Measurements from ENCODE around the gene ADAMTS18. TPM values are rescaled to one million over a fixed set of nuclear protein-coding genes. Genes with fewer than 3 reads are reported as not detected.

Gene ADAMTS18
- total and polyA plus RNA-seq, 9 donors = 0.05 to 2.3 (median 0.79) TPM; not detected in 1

DNA sequence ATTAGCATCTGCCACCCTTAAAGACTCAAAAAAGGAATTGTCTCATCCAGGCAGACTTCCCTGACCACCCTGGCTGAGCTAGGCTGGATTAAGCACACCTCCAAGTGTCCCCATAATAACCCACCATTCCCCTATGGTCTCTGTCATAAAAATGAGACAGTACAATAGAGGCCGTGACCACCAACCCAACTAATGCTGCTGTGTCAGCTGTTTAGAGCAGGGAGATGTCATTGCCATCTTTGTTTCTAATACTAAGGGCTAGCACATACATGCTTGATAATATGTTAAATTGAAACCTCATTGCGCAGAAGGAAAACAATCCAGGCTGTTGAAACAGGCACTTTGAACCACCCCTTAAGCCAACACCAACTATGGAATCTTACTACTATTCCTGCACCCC is 7.2 kb upstream of the ADAMTS18 start:
- Histone ChIP-seq H3K27ac (no peak overlapping the region), H3K27me3 (no peaks in the 10 kb centered on the region), H3K9me3 (no peaks in the 10 kb centered on the region), H3K36me3 (no peaks in the 10 kb centered on the region), H3K4me1 (ENCODE audit: insufficient read depth) (no peaks in the 10 kb centered on the region), H3K4me3 (no peak overlapping the region)
- TF ChIP-seq EP300 (IDR thresholded peaks at IDR 0.05) (no peak), POLR2A (IDR thresholded peaks at IDR 0.05) (no peak)
- TF ChIP-seq, protein P1, sequence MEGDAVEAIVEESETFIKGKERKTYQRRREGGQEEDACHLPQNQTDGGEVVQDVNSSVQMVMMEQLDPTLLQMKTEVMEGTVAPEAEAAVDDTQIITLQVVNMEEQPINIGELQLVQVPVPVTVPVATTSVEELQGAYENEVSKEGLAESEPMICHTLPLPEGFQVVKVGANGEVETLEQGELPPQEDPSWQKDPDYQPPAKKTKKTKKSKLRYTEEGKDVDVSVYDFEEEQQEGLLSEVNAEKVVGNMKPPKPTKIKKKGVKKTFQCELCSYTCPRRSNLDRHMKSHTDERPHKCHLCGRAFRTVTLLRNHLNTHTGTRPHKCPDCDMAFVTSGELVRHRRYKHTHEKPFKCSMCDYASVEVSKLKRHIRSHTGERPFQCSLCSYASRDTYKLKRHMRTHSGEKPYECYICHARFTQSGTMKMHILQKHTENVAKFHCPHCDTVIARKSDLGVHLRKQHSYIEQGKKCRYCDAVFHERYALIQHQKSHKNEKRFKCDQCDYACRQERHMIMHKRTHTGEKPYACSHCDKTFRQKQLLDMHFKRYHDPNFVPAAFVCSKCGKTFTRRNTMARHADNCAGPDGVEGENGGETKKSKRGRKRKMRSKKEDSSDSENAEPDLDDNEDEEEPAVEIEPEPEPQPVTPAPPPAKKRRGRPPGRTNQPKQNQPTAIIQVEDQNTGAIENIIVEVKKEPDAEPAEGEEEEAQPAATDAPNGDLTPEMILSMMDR (IDR thresholded peaks at IDR 0.05) = no peak
- intact Hi-C loops (cut with DNase I) = no loop called here
- DNase-seq = no peak
- WGBS, 3 donors = 97 to 98% (median 97%) methylated on average over 2 of the region's 2 CpGs

DNA sequence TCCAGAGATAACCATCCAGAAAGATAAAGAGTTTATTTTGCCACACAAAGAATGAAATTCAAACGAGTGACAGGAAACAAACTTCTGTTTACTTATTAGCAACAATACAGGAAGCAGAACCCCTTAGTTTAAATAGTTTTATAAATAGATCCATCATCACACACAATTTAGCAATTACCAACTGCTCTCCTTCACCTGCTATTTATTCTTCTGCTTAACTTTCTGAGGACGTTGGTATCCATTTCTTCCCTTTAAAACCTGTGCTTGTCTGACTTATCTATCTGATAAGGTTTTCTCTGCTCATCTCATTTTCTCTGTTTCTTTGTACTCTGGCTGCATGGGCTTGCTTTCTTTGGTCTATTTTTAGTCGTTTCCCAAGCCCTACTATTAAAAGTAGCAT is 4.3 kb upstream of the ADAMTS18 start:
- WGBS, 3 donors = 12 to 17% (median 16%) methylated on average over 3 of the region's 3 CpGs
- DNase-seq = no peak
- Histone ChIP-seq H3K4me1 (ENCODE audit: insufficient read depth) (peaks cover 2% of the 10 kb centered on the region), H3K4me3 (no peak overlapping the region), H3K9me3 (no peaks in the 10 kb centered on the region), H3K27ac (no peak overlapping the region), H3K36me3 (no peaks in the 10 kb centered on the region), H3K27me3 (no peaks in the 10 kb centered on the region)
- intact Hi-C loops (cut with DNase I) = no loop called here
- no peak for TF ChIP-seq POLR2A (IDR thresholded peaks at IDR 0.05)
- no peak for TF ChIP-seq EP300 (IDR thresholded peaks at IDR 0.05)
- TF ChIP-seq, protein P1 (IDR thresholded peaks at IDR 0.05) = no peak

DNA sequence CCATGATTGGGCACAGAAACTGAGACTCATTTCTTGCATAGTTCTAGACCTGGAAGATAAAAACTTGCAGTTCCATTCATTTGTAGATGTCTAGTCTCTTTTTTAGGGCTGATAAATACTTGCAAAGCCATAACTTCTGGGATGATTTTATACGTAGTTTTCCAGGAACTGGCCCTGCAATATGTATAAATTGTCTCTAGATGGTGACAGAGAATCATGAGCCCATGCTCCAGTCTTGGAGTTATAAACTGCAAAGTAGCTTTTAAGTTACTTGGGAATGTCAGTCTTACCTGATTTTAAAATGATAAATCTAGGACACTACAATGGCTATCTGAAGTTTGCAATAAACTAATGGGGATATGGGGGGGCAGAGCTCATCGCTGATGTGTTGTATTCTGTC is 3.0 kb upstream of the ADAMTS18 start:
- Histone ChIP-seq H3K4me3 (no peak overlapping the region), H3K27me3 (no peaks in the 10 kb centered on the region), H3K4me1 (ENCODE audit: insufficient read depth) (peaks cover 3% of the 10 kb centered on the region), H3K9me3 (no peaks in the 10 kb centered on the region), H3K27ac (no peak overlapping the region), H3K36me3 (no peaks in the 10 kb centered on the region)
- intact Hi-C loops (cut with DNase I) = no loop called here
- no peak for DNase-seq
- TF ChIP-seq EP300 (IDR thresholded peaks at IDR 0.05) (no peak), POLR2A (IDR thresholded peaks at IDR 0.05) (no peak)
- TF ChIP-seq, protein P1 (IDR thresholded peaks at IDR 0.05) = no peak
- 64 to 82% (median 76%) methylated on average over 2 of the region's 2 CpGs for WGBS, 3 donors

DNA sequence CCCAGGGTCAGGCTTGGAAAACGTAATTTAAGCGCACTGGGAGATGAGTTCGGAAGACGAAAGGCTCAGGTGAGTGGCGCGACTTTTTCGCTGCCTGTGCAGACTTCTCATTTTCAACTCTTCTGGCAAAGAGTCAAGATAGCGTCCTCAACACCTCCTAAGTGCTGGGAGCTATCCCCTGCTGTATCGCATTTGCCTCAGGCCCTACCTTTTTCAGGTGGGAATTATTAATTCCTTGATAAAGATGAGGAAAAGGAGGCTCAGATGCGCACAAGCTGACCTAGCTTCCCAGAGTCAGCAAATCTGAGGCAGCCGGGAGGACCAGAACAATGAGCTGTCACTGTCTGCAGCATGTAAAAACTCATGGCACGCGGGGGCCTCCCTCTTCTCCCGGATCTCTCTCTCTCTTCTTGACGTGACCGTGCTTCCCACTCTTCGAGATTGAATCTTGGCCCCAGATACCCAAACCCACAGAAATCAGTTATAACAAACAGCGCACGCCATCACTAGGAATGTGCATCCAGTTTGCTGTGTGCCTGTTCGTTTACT is 512 bp upstream of the ADAMTS18 start:
- TF ChIP-seq EP300 (IDR thresholded peaks at IDR 0.05) (no peak), POLR2A (IDR thresholded peaks at IDR 0.05) (no peak)
- TF ChIP-seq, protein P1 (IDR thresholded peaks at IDR 0.05) = no peak
- Histone ChIP-seq H3K27ac (no peak overlapping the region), H3K9me3 (no peaks in the 10 kb centered on the region), H3K4me3 (no peak overlapping the region), H3K27me3 (no peaks in the 10 kb centered on the region), H3K4me1 (ENCODE audit: insufficient read depth) (peaks cover 3% of the 10 kb centered on the region), H3K36me3 (no peaks in the 10 kb centered on the region)
- WGBS, 3 donors = 19 to 30% (median 25%) methylated on average over 20 of the region's 20 CpGs
- intact Hi-C loops (cut with DNase I) = no loop called here
- DNase-seq = no peak
